NB4 (cell line): ENCODE results near the gene HS6ST1.

Experiments
- DNase-seq: peaks from one replicate; pipeline ENCODE4 v3.0.0; 2010; ENCODE audit warnings: low read depth
- H3K4me3 ChIP-seq: one replicate; pipeline ENCODE4 v1.5.1; 2011; ENCODE audit warnings: mild to moderate bottlenecking, low read depth, low read length, moderate library complexity
- MYC ChIP-seq: IDR thresholded peaks from 2 replicates; pipeline ENCODE4 v1.6.1; 2011; ENCODE audit warnings: low read depth, low read length
- POLR2A ChIP-seq: IDR thresholded peaks from 2 replicates; pipeline ENCODE4 v1.6.1; 2011; ENCODE audit warnings: mild to moderate bottlenecking; ENCODE audit not compliant: insufficient read length; ENCODE audit errors: extremely low read depth
- TF ChIP-seq, protein P1 (sequence below): IDR thresholded peaks from one replicate; pipeline ENCODE4 v1.5.1; 2012; ENCODE audit warnings: low read depth, low read length
- TF ChIP-seq, protein P2 (sequence below): IDR thresholded peaks from 2 replicates; pipeline ENCODE4 v1.6.1; 2011; ENCODE audit warnings: low read depth, low read length

Gene HS6ST1

GRCh38 chr2:128289439-128289838 lies 29.2 kb downstream of the HS6ST1 start:
- TF ChIP-seq POLR2A, result no peak
- TF ChIP-seq, protein P1, sequence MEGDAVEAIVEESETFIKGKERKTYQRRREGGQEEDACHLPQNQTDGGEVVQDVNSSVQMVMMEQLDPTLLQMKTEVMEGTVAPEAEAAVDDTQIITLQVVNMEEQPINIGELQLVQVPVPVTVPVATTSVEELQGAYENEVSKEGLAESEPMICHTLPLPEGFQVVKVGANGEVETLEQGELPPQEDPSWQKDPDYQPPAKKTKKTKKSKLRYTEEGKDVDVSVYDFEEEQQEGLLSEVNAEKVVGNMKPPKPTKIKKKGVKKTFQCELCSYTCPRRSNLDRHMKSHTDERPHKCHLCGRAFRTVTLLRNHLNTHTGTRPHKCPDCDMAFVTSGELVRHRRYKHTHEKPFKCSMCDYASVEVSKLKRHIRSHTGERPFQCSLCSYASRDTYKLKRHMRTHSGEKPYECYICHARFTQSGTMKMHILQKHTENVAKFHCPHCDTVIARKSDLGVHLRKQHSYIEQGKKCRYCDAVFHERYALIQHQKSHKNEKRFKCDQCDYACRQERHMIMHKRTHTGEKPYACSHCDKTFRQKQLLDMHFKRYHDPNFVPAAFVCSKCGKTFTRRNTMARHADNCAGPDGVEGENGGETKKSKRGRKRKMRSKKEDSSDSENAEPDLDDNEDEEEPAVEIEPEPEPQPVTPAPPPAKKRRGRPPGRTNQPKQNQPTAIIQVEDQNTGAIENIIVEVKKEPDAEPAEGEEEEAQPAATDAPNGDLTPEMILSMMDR, result no peak
- TF ChIP-seq, protein P2, sequence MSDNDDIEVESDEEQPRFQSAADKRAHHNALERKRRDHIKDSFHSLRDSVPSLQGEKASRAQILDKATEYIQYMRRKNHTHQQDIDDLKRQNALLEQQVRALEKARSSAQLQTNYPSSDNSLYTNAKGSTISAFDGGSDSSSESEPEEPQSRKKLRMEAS, result no peak
- TF ChIP-seq MYC, result no peak
- H3K4me3 ChIP-seq, result no peak overlapping the region
- DNase-seq, result no peak

- TF ChIP-seq POLR2A (no peak), MYC (no peak)
- TF ChIP-seq, protein P2, result no peak
- TF ChIP-seq, protein P1, result no peak
- no peak overlapping the region for H3K4me3 ChIP-seq
- DNase-seq, result no peak
Measured at GRCh38 chr2:128288781-128289180, 29.9 kb downstream of the HS6ST1 start.

DNA sequence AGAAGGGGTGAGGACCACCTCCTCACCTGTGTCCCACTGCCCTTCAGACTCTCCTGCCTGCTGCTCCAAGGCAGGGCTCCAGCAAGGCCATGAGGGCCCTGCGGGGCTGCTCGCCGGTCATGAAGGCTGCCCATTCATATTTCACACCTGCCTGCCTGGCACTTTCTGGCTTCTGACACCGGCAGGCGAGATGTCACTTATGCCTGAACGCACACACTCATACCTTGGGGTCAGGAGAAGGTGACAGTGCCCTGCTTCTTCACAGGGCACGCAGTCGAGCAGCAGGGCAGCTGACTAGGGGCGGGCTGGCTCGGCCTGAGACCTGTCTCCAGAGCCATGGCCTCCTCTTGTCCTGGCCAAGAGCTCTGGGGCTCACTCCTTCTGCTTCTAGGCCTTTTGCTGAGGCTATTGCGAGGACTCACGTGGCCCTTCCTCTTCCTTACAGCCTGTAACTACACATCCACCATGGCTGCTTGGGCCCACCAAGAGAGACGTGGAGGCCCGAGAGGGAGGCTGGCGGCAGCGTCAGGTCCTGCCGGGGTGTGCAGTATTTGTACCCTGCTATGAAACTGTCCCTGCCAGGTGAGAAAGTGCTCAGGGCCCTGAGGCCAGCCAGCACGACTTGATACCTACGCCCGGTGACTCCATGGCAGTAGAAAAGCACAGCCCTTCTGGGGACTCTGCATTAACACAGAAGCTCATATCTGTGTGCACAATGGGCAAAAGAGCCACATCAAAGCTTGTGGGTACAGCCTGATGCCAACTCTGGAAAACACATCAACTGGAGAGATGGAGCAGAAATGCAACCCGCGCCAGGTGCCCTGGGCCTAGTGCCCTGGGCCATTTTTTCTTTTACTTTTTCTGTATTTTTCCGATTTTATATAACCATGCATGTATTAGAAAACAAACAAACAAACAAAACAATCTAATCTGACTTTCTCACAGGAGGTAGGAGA lies 30.6 kb downstream of the HS6ST1 start:
- TF ChIP-seq MYC, result no peak
- TF ChIP-seq, protein P2, result no peak
- TF ChIP-seq POLR2A, result no peak
- TF ChIP-seq, protein P1, result no peak
- H3K4me3 ChIP-seq, result no peak overlapping the region
- no peak for DNase-seq

DNA sequence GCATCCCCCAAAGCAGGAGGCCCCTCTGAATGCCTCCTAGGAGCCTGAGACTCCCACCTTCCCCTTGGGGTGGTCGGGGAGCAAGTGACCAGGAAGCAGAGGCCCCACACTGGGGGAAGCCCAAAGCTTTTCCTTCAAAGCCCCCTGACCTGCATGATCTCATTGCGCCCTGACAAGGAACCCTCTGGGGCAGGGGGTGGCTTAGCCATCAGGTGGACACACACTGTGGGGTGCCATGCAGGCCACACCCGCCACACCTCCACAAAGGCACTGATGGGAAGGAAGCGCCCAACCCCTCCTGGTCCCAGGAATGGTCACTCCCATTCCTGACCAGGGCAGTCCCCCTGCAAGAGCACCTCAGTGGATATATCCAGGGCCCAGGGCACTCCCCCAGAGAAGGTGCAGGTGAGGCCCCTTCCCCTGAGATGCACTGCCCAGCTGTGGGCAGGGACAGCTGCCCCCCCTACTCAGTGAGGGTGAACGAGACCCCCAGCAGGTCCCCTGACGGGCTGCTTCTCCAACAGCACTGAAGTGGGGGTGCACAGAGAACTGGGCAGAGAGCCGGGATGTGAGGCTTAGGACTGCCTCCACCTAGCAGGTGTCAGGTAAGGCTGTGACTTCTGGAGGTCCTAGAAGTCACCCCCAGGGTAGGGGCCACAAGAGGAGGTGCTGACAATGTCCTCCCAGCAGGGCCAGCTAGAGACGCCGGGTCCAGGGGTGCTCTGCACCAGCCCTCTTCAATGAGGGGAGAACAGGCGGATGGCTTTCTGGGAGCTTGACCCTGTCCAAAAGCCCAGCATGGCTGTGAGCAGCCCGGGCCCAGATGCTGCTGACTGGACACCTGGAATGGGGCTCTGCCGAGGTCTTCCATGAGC lies 31.5 kb downstream of the HS6ST1 start:
- no peak for DNase-seq
- H3K4me3 ChIP-seq, result no peak overlapping the region
- TF ChIP-seq, protein P2, result no peak
- TF ChIP-seq POLR2A, result no peak
- TF ChIP-seq, protein P1, result no peak
- no peak for TF ChIP-seq MYC

GRCh38 chr2:128286011-128286721 lies 32.5 kb downstream of the HS6ST1 start:
- H3K4me3 ChIP-seq, result no peak overlapping the region
- TF ChIP-seq, protein P2, result no peak
- TF ChIP-seq MYC, result no peak
- TF ChIP-seq, protein P1, result no peak
- no peak for TF ChIP-seq POLR2A
- DNase-seq, result no peak
